ENCODE measurements around the gene SYT17. TPM values are rescaled to one million over a fixed set of nuclear protein-coding genes. Genes with fewer than 3 reads are reported as not detected.

Gene SYT17
- total RNA-seq, 1 donor from 2014 or later, result not detected

- no peak overlapping the region for H3K27ac Mint-ChIP-seq (ENCODE audit: unreplicated experiment)
- H3K4me1 Mint-ChIP-seq (ENCODE audit: unreplicated experiment), result no peaks in the 10 kb centered on the region
- DNase-seq (ENCODE audit: extremely low spot score, unreplicated experiment), result no peak
- H3K4me3 Mint-ChIP-seq (ENCODE audit: unreplicated experiment), result no peak overlapping the region
- no peak for TF ChIP-seq CTCF (IDR thresholded peaks at IDR 0.05)
- H3K9me3 Mint-ChIP-seq (ENCODE audit: unreplicated experiment), result no peaks in the 10 kb centered on the region
- no peaks in the 10 kb centered on the region for H3K36me3 Mint-ChIP-seq (ENCODE audit: unreplicated experiment)
- peaks cover 41% of the 10 kb centered on the region for H3K27me3 Mint-ChIP-seq (ENCODE audit: unreplicated experiment)
These were observed 14.2 kb upstream of the SYT17 start for GRCh38 chr16:19153876-19154275.

GRCh38 chr16:19162085-19162484, 6.0 kb upstream of the SYT17 start:
- Mint-ChIP-seq H3K36me3 (ENCODE audit: unreplicated experiment) (no peaks in the 10 kb centered on the region), H3K27ac (ENCODE audit: unreplicated experiment) (no peak overlapping the region), H3K9me3 (ENCODE audit: unreplicated experiment) (no peaks in the 10 kb centered on the region), H3K4me1 (ENCODE audit: unreplicated experiment) (no peaks in the 10 kb centered on the region), H3K27me3 (ENCODE audit: unreplicated experiment) (peaks cover 21% of the 10 kb centered on the region), H3K4me3 (ENCODE audit: unreplicated experiment) (no peak overlapping the region)
- TF ChIP-seq CTCF (IDR thresholded peaks at IDR 0.05), result no peak
- DNase-seq (ENCODE audit: extremely low spot score, unreplicated experiment), result no peak

- Mint-ChIP-seq H3K9me3 (ENCODE audit: unreplicated experiment) (no peaks in the 10 kb centered on the region), H3K27ac (ENCODE audit: unreplicated experiment) (no peak overlapping the region), H3K4me3 (ENCODE audit: unreplicated experiment) (no peak overlapping the region), H3K36me3 (ENCODE audit: unreplicated experiment) (no peaks in the 10 kb centered on the region), H3K4me1 (ENCODE audit: unreplicated experiment) (no peaks in the 10 kb centered on the region), H3K27me3 (ENCODE audit: unreplicated experiment) (peaks cover 15% of the 10 kb centered on the region)
- no peak for DNase-seq (ENCODE audit: extremely low spot score, unreplicated experiment)
- no peak for TF ChIP-seq CTCF (IDR thresholded peaks at IDR 0.05)
These were observed 4.8 kb upstream of the SYT17 start for GRCh38 chr16:19163215-19163614.

GRCh38 chr16:19164285-19164684, 3.8 kb upstream of the SYT17 start:
- H3K9me3 Mint-ChIP-seq (ENCODE audit: unreplicated experiment), result no peaks in the 10 kb centered on the region
- no peak overlapping the region for H3K27ac Mint-ChIP-seq (ENCODE audit: unreplicated experiment)

GRCh38 chr16:19165101-19165500, 2.9 kb upstream of the SYT17 start:
- H3K27ac Mint-ChIP-seq (ENCODE audit: unreplicated experiment), result no peak overlapping the region
- TF ChIP-seq CTCF (IDR thresholded peaks at IDR 0.05), result no peak
- DNase-seq (ENCODE audit: extremely low spot score, unreplicated experiment), result no peak
- H3K4me1 Mint-ChIP-seq (ENCODE audit: unreplicated experiment), result peaks cover 5% of the 10 kb centered on the region
- H3K9me3 Mint-ChIP-seq (ENCODE audit: unreplicated experiment), result no peaks in the 10 kb centered on the region
- H3K27me3 Mint-ChIP-seq (ENCODE audit: unreplicated experiment), result peaks cover 23% of the 10 kb centered on the region
- no peaks in the 10 kb centered on the region for H3K36me3 Mint-ChIP-seq (ENCODE audit: unreplicated experiment)
- H3K4me3 Mint-ChIP-seq (ENCODE audit: unreplicated experiment), result no peak overlapping the region

More at GRCh38 chr16:19164285-19164684, 3.8 kb upstream of the SYT17 start:
- H3K27me3 Mint-ChIP-seq (ENCODE audit: unreplicated experiment), result peaks cover 15% of the 10 kb centered on the region
- no peak for TF ChIP-seq CTCF (IDR thresholded peaks at IDR 0.05)
- no peaks in the 10 kb centered on the region for H3K36me3 Mint-ChIP-seq (ENCODE audit: unreplicated experiment)
- H3K4me3 Mint-ChIP-seq (ENCODE audit: unreplicated experiment), result no peak overlapping the region
- no peak for DNase-seq (ENCODE audit: extremely low spot score, unreplicated experiment)
- peaks cover 1% of the 10 kb centered on the region for H3K4me1 Mint-ChIP-seq (ENCODE audit: unreplicated experiment)

All from osteocyte (in vitro differentiated cells).